ENCODE data around the gene ERMP1.
"Not testable (repeated sequence)": the region's sequence is repeated elsewhere in the genome, so short reads cannot be mapped to it uniquely, and the experiment has no call there.

ERMP1 gene

GRCh38 chr9:5786370-5787127, 46.4 kb downstream of the ERMP1 start:
- TF ChIP-seq, protein P1, sequence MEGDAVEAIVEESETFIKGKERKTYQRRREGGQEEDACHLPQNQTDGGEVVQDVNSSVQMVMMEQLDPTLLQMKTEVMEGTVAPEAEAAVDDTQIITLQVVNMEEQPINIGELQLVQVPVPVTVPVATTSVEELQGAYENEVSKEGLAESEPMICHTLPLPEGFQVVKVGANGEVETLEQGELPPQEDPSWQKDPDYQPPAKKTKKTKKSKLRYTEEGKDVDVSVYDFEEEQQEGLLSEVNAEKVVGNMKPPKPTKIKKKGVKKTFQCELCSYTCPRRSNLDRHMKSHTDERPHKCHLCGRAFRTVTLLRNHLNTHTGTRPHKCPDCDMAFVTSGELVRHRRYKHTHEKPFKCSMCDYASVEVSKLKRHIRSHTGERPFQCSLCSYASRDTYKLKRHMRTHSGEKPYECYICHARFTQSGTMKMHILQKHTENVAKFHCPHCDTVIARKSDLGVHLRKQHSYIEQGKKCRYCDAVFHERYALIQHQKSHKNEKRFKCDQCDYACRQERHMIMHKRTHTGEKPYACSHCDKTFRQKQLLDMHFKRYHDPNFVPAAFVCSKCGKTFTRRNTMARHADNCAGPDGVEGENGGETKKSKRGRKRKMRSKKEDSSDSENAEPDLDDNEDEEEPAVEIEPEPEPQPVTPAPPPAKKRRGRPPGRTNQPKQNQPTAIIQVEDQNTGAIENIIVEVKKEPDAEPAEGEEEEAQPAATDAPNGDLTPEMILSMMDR (IDR thresholded peaks at IDR 0.05) = no peak

DNA sequence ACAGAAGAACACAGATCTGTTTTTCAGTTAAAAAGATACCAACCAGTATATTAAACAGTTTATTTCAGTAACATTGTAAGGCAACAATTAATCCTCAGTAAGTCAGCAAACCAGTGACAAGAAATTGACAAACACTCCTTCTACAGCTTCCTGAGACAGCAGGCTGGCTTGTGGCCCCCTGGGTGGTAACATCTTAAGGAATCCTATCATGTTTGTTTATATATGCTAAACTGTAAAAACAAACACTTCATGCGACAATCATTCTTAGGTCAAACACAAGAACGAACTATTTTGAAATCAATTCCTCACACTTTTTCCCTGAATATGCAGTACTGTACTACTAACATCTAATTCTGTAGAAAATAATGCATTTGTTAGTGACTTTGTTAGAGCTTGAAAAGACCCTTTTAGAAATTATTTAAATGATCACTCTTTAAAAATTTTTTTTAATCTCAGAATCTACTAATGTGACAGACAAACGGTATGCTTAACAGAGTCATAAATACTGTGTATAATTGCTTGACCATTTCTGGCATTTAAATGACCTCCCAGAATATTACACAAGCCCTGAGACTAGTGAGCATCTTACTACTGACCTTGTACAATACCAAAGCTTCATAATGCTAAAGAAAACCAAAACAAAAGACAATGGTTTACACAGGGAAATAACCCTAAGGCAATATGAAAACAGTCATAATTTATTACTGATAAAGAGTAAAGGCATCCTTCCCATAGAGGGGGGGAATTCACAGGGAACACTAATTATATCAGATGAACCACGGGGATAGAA, 48.2 kb downstream of the ERMP1 start:
- intact Hi-C loops (cut with DNase I; ENCODE audit: low total_unique reads) = no loop called here
- peaks cover 55 to 79% (median 57%) of the 10 kb centered on the region in 3 donors for H3K36me3 ChIP-seq

More at GRCh38 chr9:5786370-5787127, 46.4 kb downstream of the ERMP1 start:
- intact Hi-C loops (cut with DNase I; ENCODE audit: low total_unique reads) = no loop called here
- H3K36me3 ChIP-seq = peaks cover 38 to 67% (median 42%) of the 10 kb centered on the region in 3 donors
- no peak overlapping the region for H3K27ac ChIP-seq
- H3K27me3 ChIP-seq = no peaks in the 10 kb centered on the region
- DNase-seq = no peak
- H3K4me3 ChIP-seq = no peak overlapping the region
- H3K9me3 ChIP-seq = peaks cover 0 to 35% (median 7%) of the 10 kb centered on the region in 3 donors
- no peaks in the 10 kb centered on the region for H3K4me1 ChIP-seq

GRCh38 chr9:5783982-5784381, 48.9 kb downstream of the ERMP1 start:
- H3K27me3 ChIP-seq = no peaks in the 10 kb centered on the region
- TF ChIP-seq, protein P1 (IDR thresholded peaks at IDR 0.05) = no peak
- peaks cover 63 to 83% (median 64%) of the 10 kb centered on the region in 3 donors for H3K36me3 ChIP-seq
- H3K27ac ChIP-seq = no peak overlapping the region
- H3K9me3 ChIP-seq = peaks cover 0 to 50% (median 11%) of the 10 kb centered on the region in 3 donors
- intact Hi-C loops (cut with DNase I; ENCODE audit: low total_unique reads) = no loop called here
- no peak for DNase-seq
- H3K4me3 ChIP-seq = no peak overlapping the region
- no peaks in the 10 kb centered on the region for H3K4me1 ChIP-seq

More for the DNA sequence above, 48.2 kb downstream of the ERMP1 start:
- Histone ChIP-seq H3K4me1 (no peaks in the 10 kb centered on the region), H3K9me3 (peaks cover 0 to 49% (median 7%) of the 10 kb centered on the region in 3 donors), H3K27ac (no peak overlapping the region), H3K4me3 (no peak overlapping the region), H3K27me3 (no peaks in the 10 kb centered on the region)
- DNase-seq = no peak
- TF ChIP-seq, protein P1 (IDR thresholded peaks at IDR 0.05) = no peak

DNA sequence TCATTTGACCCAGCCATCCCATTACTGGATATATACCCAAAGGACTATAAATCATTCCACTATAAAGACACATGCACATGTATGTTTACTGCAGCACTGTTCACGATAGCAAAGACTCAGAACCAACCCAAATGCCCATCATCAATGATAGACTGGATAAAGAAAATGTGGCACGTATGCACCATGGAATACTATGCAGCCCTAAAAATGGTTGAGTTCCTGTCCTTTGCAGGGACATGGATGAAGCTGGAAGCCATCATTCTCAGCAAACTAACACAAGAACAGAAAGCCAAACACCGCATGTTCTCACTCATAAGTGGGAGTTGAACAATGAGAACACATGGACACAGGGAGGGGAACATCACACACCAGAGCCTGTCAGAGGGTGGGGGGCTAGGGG, 49.5 kb downstream of the ERMP1 start:
- H3K4me3 ChIP-seq; H3K27me3 ChIP-seq; H3K27ac ChIP-seq; DNase-seq; H3K4me1 ChIP-seq; intact Hi-C loops (cut with DNase I; ENCODE audit: low total_unique reads): not testable (repeated sequence)
- Histone ChIP-seq H3K36me3 (peaks cover 68 to 88% (median 70%) of the 10 kb centered on the region in 3 donors), H3K9me3 (peaks cover 0 to 56% (median 16%) of the 10 kb centered on the region in 3 donors)

- Histone ChIP-seq H3K36me3 (peaks cover 77 to 95% (median 80%) of the 10 kb centered on the region in 3 donors), H3K9me3 (peaks cover 0 to 77% (median 18%) of the 10 kb centered on the region in 3 donors)
- H3K27me3 ChIP-seq; intact Hi-C loops (cut with DNase I; ENCODE audit: low total_unique reads); DNase-seq; H3K27ac ChIP-seq; H3K4me1 ChIP-seq; H3K4me3 ChIP-seq: not testable (repeated sequence)
Measured at GRCh38 chr9:5779705-5780218, 53.2 kb downstream of the ERMP1 start.

DNA sequence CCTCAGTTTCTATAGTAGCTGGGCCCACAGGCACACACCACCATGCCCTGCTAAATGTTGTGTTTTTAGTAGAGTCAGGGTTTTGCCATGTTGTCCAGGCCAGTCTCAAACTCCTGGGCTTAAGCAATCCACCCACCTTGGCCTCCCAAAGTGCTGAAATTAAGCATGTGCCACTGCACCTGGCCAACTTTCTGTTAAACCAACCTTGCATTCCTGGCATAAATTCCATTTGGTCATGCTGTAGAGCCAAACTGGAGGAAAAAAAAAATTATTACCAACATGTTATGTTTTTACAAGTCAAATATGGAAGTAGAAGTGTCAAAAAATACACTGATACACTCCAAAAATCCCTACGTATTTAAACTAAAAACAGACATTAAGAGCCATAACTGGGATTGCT, 54.1 kb downstream of the ERMP1 start:
- H3K27me3 ChIP-seq = no peaks in the 10 kb centered on the region
- intact Hi-C loops (cut with DNase I; ENCODE audit: low total_unique reads) = no loop called here
- peaks cover 0 to 72% (median 18%) of the 10 kb centered on the region in 3 donors for H3K9me3 ChIP-seq
- H3K4me3 ChIP-seq = no peak overlapping the region
- TF ChIP-seq, protein P1 (IDR thresholded peaks at IDR 0.05) = no peak
- H3K27ac ChIP-seq = no peak overlapping the region
- peaks cover 86 to 95% (median 89%) of the 10 kb centered on the region in 3 donors for H3K36me3 ChIP-seq
- H3K4me1 ChIP-seq = no peaks in the 10 kb centered on the region
- DNase-seq = no peak
